Activated T-cell treated with anti-CD3 and anti-CD28 coated beads, Interleukin-2, amount 50 U/mL, for 72 hours (primary cell): Measurements from ENCODE around the gene CENPP. TPM values are rescaled to one million over a fixed set of nuclear protein-coding genes. Genes with fewer than 3 reads are reported as not detected.

ENCODE experiments used
- ATAC-seq, 2 donors: fragments of 150-1000 bp; cut with Tn5 transposase; replicated peaks in 1 of 2; 2 replicates each; pipeline ENCODE4 v1.10.0; 2021; ENCODE audit warnings: moderate library complexity in 2 of 2, mild to moderate bottlenecking in 1 of 2
- DNase-seq, 2 donors: peaks; one replicate each; pipeline ENCODE4 v3.0.0; 2021 to 2022; ENCODE audit warnings: mixed read lengths in 1 of 2
- H3K27ac Mint-ChIP-seq: one replicate; pipeline ENCODE4 v1.8.0; 2022; ENCODE audit warnings: mild to moderate bottlenecking, moderate library complexity, mixed read lengths
- H3K27me3 Mint-ChIP-seq: one replicate; pipeline ENCODE4 v1.8.0; 2022; ENCODE audit warnings: low read depth, mixed read lengths
- H3K36me3 Mint-ChIP-seq, 2 donors: one replicate each; pipeline ENCODE4 v1.8.0; 2022; ENCODE audit warnings: mixed read lengths in 2 of 2, mild to moderate bottlenecking in 1 of 2; ENCODE audit not compliant: insufficient read depth in 2 of 2
- H3K4me1 Mint-ChIP-seq: one replicate; pipeline ENCODE4 v1.8.0; 2022; ENCODE audit warnings: low read depth, mixed read lengths
- H3K4me3 Mint-ChIP-seq, 2 donors: one replicate each; pipeline ENCODE4 v1.8.0; 2022; ENCODE audit warnings: mild to moderate bottlenecking in 2 of 2, mixed read lengths in 2 of 2, moderate library complexity in 2 of 2
- H3K9me3 Mint-ChIP-seq, 2 donors: one replicate each; pipeline ENCODE4 v1.8.0; 2022; ENCODE audit warnings: mixed read lengths in 2 of 2
- total RNA-seq, 2 donors: library from RNA; stranded (reverse); gene quantifications; one replicate each; pipeline ENCODE4 v1.2.3, GENCODE V29; 2022

The CENPP gene
- total RNA-seq, 2 donors from 2014 or later, result 25.2 to 28.2 TPM

- Mint-ChIP-seq H3K4me3 (peak overlapping the region in 1 of 2 donors; percentile 15), H3K27ac (peak overlapping the region; percentile 40), H3K27me3 (no peaks in the 10 kb centered on the region), H3K9me3 (no peaks in the 10 kb centered on the region), H3K36me3 (peaks cover 0 to 4% of the 10 kb centered on the region in 2 donors), H3K4me1 (peaks cover 64% of the 10 kb centered on the region)
- DNase-seq (no peak), ATAC-seq (no peak)
Observed at GRCh38 chr9:92665836-92666235, 340.1 kb downstream of the CENPP start.

- H3K36me3 Mint-ChIP-seq, result peaks cover 0 to 4% of the 10 kb centered on the region in 2 donors
- H3K27me3 Mint-ChIP-seq, result no peaks in the 10 kb centered on the region
- ATAC-seq, result no peak
- H3K4me3 Mint-ChIP-seq, result no peak overlapping the region
- H3K4me1 Mint-ChIP-seq, result peaks cover 66% of the 10 kb centered on the region
- no peaks in the 10 kb centered on the region for H3K9me3 Mint-ChIP-seq
- peak overlapping the region; percentile 40 for H3K27ac Mint-ChIP-seq
- DNase-seq, result no peak
Observed at GRCh38 chr9:92666236-92666635, 340.5 kb downstream of the CENPP start.

GRCh38 chr9:92666912-92667532, 341.3 kb downstream of the CENPP start:
- Mint-ChIP-seq H3K4me1 (peaks cover 66% of the 10 kb centered on the region), H3K27me3 (no peaks in the 10 kb centered on the region), H3K9me3 (no peaks in the 10 kb centered on the region), H3K36me3 (peaks cover 0 to 4% of the 10 kb centered on the region in 2 donors), H3K4me3 (peak overlapping the region in 1 of 2 donors; percentile 40), H3K27ac (peak overlapping the region; percentile 6)
- ATAC-seq, result no peak
- DNase-seq, result no peak

- ATAC-seq (no peak), DNase-seq (peak; percentile 23 to 24)
- H3K27me3 Mint-ChIP-seq, result no peaks in the 10 kb centered on the region
- no peaks in the 10 kb centered on the region for H3K9me3 Mint-ChIP-seq
- peak overlapping the region; percentile 3 for H3K27ac Mint-ChIP-seq
- peak overlapping the region; percentile 71 to 84 for H3K4me3 Mint-ChIP-seq
- H3K36me3 Mint-ChIP-seq, result peaks cover 0 to 5% of the 10 kb centered on the region in 2 donors
- H3K4me1 Mint-ChIP-seq, result peaks cover 55% of the 10 kb centered on the region
Observed at GRCh38 chr9:92668746-92669526, 343.2 kb downstream of the CENPP start.

GRCh38 chr9:92669527-92669889, 343.8 kb downstream of the CENPP start:
- Mint-ChIP-seq H3K36me3 (peaks cover 0 to 5% of the 10 kb centered on the region in 2 donors), H3K27me3 (no peaks in the 10 kb centered on the region), H3K27ac (no peak overlapping the region), H3K4me1 (peaks cover 49% of the 10 kb centered on the region), H3K4me3 (peak overlapping the region; percentile 71 to 84), H3K9me3 (no peaks in the 10 kb centered on the region)
- ATAC-seq (peak in 1 of 2 donors; percentile 18), DNase-seq (peak; percentile 34 to 50)

Other genes starting within 250 kb of the CENPP start
- 10 to 100 TPM; 54.4 to 55.5 TPM for gene SPTLC1, start 210.5 kb upstream of the CENPP start, total RNA-seq
- 100 to 1,000 TPM; 324 to 356 TPM for gene IARS1, start 32.3 kb upstream of the CENPP start, total RNA-seq
- 10 to 100 TPM; 50.7 to 56.6 TPM for gene NOL8, start 603 bp upstream of the CENPP start, total RNA-seq
- gene OGN, start 78.6 kb downstream of the CENPP start, total RNA-seq, result not detected
- not detected for gene OMD, start 98.5 kb downstream of the CENPP start, total RNA-seq
- not detected for gene ASPN, start 156.6 kb downstream of the CENPP start, total RNA-seq
- gene ECM2, start 210.0 kb downstream of the CENPP start, total RNA-seq, result not detected